Stimulated activated CD4-positive, alpha-beta T cell treated with anti-CD3 and anti-CD28 coated beads, Interleukin-2, amount 100 ng/mL, for 24 hours (primary cell): ENCODE measurements around the gene TRAF1.

ENCODE experiments used
- DNase-seq, 2 donors: peaks; one replicate each; pipeline ENCODE4 v3.0.0-alpha.2; 2020

The TRAF1 gene

DNA sequence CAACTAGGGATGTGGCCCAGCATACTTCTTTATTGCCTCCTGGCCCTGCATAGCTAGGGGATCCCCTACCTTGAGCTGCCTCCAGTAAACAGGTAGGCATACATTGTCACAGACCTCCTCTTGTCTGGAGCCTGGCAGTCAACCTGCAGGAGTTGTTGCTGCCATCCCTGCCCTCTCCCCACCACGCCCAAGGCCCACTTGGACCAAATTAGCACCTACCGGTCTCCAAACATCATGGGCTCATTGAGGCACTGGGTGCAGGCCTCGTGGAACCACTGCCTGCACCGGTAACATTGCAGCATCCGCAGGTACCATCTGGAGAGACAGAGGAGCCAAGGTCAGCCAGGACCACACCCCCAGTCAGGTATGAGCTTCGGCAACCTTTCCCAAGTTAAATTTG lies 59.9 kb downstream of the TRAF1 start:
- no peak for DNase-seq

GRCh38 chr9:120865809-120866208 lies 60.8 kb downstream of the TRAF1 start:
- no peak for DNase-seq

DNA sequence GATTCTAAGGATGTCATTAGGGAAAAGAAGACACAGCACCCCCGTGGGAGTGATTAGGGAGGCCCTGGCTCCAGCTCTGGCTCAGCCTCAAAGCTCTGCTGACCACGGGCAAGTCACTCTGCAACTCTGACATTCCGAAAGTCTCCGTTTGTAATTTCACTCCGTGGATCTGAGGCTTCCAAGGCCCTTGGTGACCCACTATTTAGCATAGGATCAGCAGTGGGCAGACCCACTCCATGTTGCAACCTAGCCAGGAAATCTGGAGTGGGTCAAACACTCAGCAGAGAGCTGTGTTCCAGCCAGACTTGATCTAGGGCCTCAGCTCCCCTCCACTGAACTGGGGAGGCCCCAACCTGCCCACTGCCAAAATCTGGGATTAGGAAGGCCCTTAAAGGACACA lies 61.4 kb downstream of the TRAF1 start:
- DNase-seq = no peak

- DNase-seq = no peak
Observed at GRCh38 chr9:120864719-120865118, 61.9 kb downstream of the TRAF1 start.

DNA sequence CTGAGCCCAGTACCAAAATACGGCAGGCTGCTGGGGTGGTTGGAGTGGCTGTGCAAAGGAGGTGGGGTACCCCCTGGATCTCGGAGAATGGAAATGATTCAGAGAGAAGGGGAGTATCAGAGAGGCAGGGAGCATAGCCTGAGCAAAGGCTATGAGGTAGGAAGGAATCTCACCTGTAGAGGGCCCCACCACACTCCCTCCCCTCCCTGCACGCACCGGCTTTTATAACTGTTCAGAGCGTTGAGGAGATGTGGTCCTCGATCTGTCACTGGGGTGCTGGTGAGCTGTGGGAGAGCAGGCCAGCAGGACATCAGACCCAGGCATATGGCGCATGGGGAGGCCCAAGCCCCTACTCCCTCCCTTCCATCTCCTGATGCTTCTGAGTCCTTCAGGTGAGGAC lies 62.8 kb downstream of the TRAF1 start:
- DNase-seq = no peak

DNA sequence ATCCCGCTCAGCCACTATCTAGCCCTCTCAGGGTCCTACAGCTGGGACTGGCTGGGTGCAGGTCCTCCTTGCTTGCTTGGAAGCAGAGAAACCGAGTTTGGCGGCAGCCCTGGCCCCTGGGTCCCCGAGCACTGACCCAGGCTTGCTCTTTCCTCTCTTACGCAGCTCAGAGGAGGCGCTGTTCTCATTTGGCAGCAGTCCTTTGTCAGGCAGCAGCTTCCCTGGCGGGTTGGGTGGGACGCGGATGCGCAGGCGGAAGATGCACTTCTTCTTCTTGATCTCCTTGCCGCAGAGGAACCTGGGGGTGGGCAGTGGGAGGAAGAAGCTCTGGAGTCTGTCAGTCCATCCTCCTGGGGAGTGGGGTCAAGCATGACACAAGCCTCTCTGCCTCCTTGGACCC lies 64.1 kb downstream of the TRAF1 start:
- no peak for DNase-seq

GRCh38 chr9:120861935-120862334 lies 64.7 kb downstream of the TRAF1 start:
- DNase-seq = no peak

GRCh38 chr9:120860083-120860482 lies 66.5 kb downstream of the TRAF1 start:
- DNase-seq = no peak

GRCh38 chr9:120859361-120859760 lies 67.2 kb downstream of the TRAF1 start:
- no peak for DNase-seq

DNA sequence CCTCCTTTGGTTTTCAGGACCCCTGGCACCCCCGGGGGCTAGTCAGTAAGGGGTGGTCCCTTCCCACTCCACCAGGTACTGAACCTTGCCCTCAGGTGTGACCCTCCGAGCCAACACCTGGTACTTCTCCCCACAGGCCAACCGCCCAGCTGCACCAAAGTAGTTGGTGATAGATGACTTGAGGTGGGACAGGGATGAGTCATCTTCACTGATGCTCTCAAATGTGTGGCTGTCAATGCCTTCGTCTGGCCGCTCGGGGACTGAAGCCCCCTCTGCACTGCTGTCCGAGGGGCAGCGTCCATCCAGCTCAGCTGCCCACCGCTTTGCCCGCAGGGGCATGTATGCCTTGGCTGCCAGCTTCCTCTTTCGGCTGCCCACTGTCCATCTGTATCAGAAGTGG lies 68.7 kb downstream of the TRAF1 start:
- no peak for DNase-seq

DNA sequence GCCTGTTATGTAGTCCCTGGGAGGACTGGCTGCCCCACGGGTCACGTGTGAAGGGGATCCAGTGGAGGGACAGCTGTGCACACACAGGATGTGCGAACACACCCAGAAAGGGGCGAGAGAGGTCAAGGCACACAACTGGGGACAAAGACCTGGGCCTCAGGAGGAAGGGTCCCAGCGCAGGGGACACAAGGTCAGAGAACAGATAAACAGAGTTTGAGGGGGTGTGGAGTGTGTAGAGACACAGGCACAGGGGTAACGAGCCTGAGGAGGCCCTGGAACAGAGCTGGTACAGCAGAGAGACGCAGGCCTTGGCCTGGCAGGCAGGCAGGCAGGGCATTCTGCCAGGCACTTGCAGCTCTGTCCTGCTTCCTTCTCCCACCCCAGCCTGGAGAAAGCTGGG lies 69.1 kb downstream of the TRAF1 start:
- DNase-seq = peak in 1 of 2 donors; percentile 13

DNA sequence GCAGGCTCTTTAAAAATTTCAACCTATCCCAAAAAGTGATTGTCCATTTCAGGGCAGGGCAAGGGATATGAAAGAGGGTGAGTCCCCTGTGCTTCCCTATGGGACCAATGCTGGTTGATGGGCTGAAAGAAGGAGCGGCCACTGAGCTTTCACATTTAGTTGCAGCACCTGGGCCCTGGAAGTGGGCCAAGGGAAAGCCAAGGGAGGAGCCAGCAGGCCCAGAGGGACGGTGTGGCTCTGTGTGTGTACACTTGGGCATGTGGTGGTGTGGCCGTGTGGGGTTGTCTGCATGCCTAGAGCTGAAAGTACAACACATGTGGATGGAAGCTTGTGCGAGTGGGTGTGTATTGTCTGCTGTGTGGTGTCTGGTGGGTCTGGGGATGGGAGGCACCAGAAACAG lies 69.9 kb downstream of the TRAF1 start:
- DNase-seq = peak in 1 of 2 donors; percentile 11

DNA sequence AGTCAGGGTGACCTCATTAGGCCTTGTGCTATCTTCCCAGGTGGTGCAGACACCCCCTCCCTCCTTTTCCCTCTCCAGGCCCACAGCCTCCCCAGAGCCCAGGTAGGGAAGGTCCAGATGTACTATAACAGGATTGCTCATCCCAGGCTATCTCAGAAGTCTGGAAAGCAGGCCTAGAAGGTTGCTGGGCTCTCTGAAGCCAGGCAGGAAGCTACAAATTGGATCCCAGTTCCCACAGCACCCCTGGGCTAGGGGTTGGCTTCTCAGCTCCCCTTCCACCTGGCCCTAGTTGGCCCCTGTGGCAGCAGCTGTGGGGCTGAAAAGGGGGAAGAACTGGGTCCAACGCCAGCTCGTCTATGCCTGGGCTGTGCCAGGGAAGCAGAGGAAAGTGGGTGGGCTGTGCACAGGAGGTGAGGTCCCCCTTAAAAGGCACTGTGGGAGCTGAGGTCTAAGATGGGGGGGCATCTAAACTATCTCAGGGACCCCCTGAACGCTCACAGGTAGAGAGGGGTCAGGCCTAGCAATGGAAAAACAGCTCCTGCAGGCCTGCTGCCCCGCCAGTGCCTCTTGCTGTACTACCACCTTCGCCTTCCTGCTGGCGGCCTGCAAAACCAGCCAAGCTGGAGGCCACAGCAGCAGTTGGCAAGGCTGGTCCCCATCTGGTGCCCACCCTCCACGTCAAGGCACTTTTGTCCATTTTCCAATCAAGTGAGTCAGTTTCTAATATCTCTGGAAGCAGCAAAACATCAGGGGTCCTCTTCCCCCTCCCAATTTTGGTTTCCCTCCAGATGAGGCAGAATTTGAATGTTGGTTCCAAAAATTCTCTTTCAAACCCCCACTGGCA lies 70.5 kb downstream of the TRAF1 start:
- no peak for DNase-seq

GRCh38 chr9:120854596-120855327 lies 71.8 kb downstream of the TRAF1 start:
- DNase-seq = no peak

GRCh38 chr9:120853198-120853597 lies 73.4 kb downstream of the TRAF1 start:
- no peak for DNase-seq
